DOHH2 (cell line): ENCODE results near the gene METTL16.

Experiments used
- H3F3A ChIP-seq: fragments of 200-600 bp; sonication (generic), shearing (Covaris generic); 2 replicates; pipeline ENCODE4 v1.6.0; 2016; ENCODE audit warnings: antibody characterized with exemption, mild to moderate bottlenecking; ENCODE audit not compliant: control insufficient read depth, insufficient read depth
- H3K27ac ChIP-seq: fragments of 200-600 bp; sonication (generic); 2 replicates; pipeline ENCODE4 v1.5.1; 2014; ENCODE audit warnings: low read depth, mild to moderate bottlenecking, low read length, moderate library complexity
- H3K27me3 ChIP-seq: fragments of 200-600 bp; sonication (generic); 2 replicates; pipeline ENCODE4 v1.6.1; 2014; ENCODE audit warnings: mild to moderate bottlenecking, low read length, mixed read lengths; ENCODE audit not compliant: control insufficient read depth
- H3K36me3 ChIP-seq: fragments of 200-600 bp; sonication (generic); 2 replicates; pipeline ENCODE4 v1.6.1; 2014; ENCODE audit warnings: mild to moderate bottlenecking, low read length, moderate library complexity, mixed read lengths; ENCODE audit not compliant: control insufficient read depth
- H3K4me1 ChIP-seq: fragments of 200-600 bp; sonication (generic); 2 replicates; pipeline ENCODE4 v1.6.1; 2014; ENCODE audit warnings: mild to moderate bottlenecking, low read length, mixed read lengths; ENCODE audit not compliant: control insufficient read depth
- H3K4me2 ChIP-seq: fragments of 200-600 bp; sonication (generic); 2 replicates; pipeline ENCODE4 v1.6.0; 2014; ENCODE audit warnings: mild to moderate bottlenecking, low read length, moderate library complexity
- H3K4me3 ChIP-seq: fragments of 200-600 bp; sonication (generic); 2 replicates; pipeline ENCODE4 v1.5.1; 2014; ENCODE audit warnings: mild to moderate bottlenecking, low read length, mixed read lengths
- H3K79me2 ChIP-seq: fragments of 200-600 bp; sonication (generic); 2 replicates; pipeline ENCODE4 v1.6.1; 2014; ENCODE audit warnings: mild to moderate bottlenecking, low read length, mixed read lengths; ENCODE audit not compliant: control insufficient read depth
- H3K9me2 ChIP-seq: fragments of 200-600 bp; sonication (generic); replicated peaks from 2 replicates; pipeline ENCODE4 v1.6.1; 2014; ENCODE audit warnings: mild to moderate bottlenecking, low read length, mixed read lengths; ENCODE audit not compliant: control insufficient read depth
- H3K9me3 ChIP-seq: fragments of 200-600 bp; sonication (generic); 2 replicates; pipeline ENCODE4 v1.6.1; 2014; ENCODE audit warnings: antibody characterized with exemption, low read length, mixed read lengths; ENCODE audit not compliant: control insufficient read depth, insufficient read depth
- H4K20me1 ChIP-seq: fragments of 200-600 bp; sonication (generic); 2 replicates; pipeline ENCODE4 v1.6.0; 2014; ENCODE audit warnings: low read depth, mild to moderate bottlenecking, antibody characterized with exemption, low read length, moderate library complexity; ENCODE audit not compliant: control insufficient read depth, insufficient read depth
- EZH2phosphoT487 ChIP-seq: fragments of 200-600 bp; sonication (generic); IDR thresholded peaks from 2 replicates; pipeline ENCODE4 v1.6.1; 2017; ENCODE audit warnings: borderline replicate concordance, mild to moderate bottlenecking, antibody characterized with exemption, low read length, moderate library complexity, mixed read lengths
- TF ChIP-seq, protein P1 (sequence below): fragments of 200-600 bp; sonication (generic); IDR thresholded peaks from one replicate; pipeline ENCODE4 v1.5.1; 2014; ENCODE audit warnings: antibody characterized with exemption, mild to moderate bottlenecking, low read depth, low read length; ENCODE audit not compliant: poor library complexity, severe bottlenecking

Gene METTL16

DNA sequence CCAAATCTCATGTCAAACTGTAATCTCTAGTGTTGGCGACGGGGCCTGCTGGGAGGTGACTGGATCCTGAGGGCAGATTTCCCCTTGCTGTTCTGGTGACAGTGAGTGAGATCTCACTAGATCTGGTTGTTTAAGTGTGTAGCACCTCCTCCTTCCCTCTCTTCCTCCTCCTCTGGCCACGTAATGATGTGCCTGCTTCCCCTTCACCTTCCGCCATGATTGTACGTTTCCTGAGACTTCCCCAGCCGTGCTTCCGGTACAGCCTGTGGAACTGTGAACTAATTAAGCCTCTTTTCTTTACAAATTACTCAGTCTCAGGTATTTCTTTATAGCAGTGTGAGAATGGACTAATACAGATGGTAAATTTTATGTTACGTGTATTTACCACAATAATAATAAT lies 49.2 kb downstream of the METTL16 start:
- H3K36me3 ChIP-seq: peaks cover 72% of the 10 kb centered on the region
- no peaks in the 10 kb centered on the region for H3K79me2 ChIP-seq
- no peaks in the 10 kb centered on the region for H3K27me3 ChIP-seq

DNA sequence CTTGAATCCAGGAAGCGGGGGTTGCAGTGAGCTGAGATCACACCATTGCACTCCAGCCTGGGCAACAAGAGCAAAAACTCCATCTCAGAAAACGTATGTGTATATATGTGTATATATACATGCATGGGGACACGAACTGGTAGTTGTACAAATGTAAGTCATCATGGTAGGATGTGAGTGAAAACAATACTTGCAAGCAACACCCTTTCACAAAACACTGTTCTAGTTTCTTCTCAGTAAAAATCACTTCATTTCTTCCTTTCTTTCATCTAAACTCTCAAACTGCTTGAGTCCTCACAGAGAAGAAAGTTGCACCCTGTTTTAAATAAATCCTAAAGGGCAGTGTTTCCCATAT lies 51.8 kb downstream of the METTL16 start:
- H3F3A ChIP-seq: no peaks in the 10 kb centered on the region
- no peaks in the 10 kb centered on the region for H3K27me3 ChIP-seq
- no peaks in the 10 kb centered on the region for H3K4me1 ChIP-seq
- no peak overlapping the region for H3K4me3 ChIP-seq
- H3K9me3 ChIP-seq: no peaks in the 10 kb centered on the region
- no peaks in the 10 kb centered on the region for H3K9me2 ChIP-seq
- H3K36me3 ChIP-seq: peaks cover 74% of the 10 kb centered on the region
- no peak for TF ChIP-seq EZH2phosphoT487
- TF ChIP-seq, protein P1, sequence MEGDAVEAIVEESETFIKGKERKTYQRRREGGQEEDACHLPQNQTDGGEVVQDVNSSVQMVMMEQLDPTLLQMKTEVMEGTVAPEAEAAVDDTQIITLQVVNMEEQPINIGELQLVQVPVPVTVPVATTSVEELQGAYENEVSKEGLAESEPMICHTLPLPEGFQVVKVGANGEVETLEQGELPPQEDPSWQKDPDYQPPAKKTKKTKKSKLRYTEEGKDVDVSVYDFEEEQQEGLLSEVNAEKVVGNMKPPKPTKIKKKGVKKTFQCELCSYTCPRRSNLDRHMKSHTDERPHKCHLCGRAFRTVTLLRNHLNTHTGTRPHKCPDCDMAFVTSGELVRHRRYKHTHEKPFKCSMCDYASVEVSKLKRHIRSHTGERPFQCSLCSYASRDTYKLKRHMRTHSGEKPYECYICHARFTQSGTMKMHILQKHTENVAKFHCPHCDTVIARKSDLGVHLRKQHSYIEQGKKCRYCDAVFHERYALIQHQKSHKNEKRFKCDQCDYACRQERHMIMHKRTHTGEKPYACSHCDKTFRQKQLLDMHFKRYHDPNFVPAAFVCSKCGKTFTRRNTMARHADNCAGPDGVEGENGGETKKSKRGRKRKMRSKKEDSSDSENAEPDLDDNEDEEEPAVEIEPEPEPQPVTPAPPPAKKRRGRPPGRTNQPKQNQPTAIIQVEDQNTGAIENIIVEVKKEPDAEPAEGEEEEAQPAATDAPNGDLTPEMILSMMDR: no peak
- H3K4me2 ChIP-seq: no peak overlapping the region
- H4K20me1 ChIP-seq: no peaks in the 10 kb centered on the region
- H3K27ac ChIP-seq: no peak overlapping the region
- H3K79me2 ChIP-seq: no peaks in the 10 kb centered on the region

More for the DNA sequence above, 49.2 kb downstream of the METTL16 start:
- Histone ChIP-seq H4K20me1 (no peaks in the 10 kb centered on the region), H3K27ac (no peak overlapping the region), H3F3A (no peaks in the 10 kb centered on the region), H3K9me3 (no peaks in the 10 kb centered on the region), H3K4me1 (no peaks in the 10 kb centered on the region), H3K9me2 (no peaks in the 10 kb centered on the region), H3K4me3 (no peak overlapping the region), H3K4me2 (no peak overlapping the region)
- no peak for TF ChIP-seq EZH2phosphoT487
- TF ChIP-seq, protein P1: no peak

DNA sequence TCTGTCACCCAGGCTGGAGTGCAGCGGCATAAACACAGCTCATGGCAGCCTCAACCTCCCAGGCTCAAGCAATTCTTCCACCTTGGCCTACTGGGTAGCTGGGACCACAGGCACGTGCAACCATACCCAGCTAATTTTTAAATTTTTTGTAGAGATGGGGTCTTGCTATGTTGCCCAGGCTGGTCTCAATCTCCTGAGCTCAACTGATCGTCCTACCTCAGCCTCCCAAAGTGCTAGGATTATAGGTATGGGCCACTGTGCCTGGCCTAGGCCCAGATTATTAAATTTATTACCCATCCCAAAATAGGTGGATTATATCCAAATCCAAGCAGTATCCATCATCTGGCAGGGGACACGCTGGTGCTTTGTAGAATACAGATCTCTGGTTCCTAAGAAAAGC lies 53.8 kb downstream of the METTL16 start:
- Histone ChIP-seq H3K4me1 (no peaks in the 10 kb centered on the region), H3K9me3 (no peaks in the 10 kb centered on the region), H3K4me2 (no peak overlapping the region), H4K20me1 (no peaks in the 10 kb centered on the region), H3K27ac (no peak overlapping the region), H3F3A (no peaks in the 10 kb centered on the region; the same call in 1 of the 2 replicates), H3K79me2 (no peaks in the 10 kb centered on the region), H3K4me3 (no peak overlapping the region), H3K9me2 (no peaks in the 10 kb centered on the region), H3K36me3 (peaks cover 61% of the 10 kb centered on the region), H3K27me3 (no peaks in the 10 kb centered on the region)
- TF ChIP-seq, protein P1: no peak
- TF ChIP-seq EZH2phosphoT487: no peak

DNA sequence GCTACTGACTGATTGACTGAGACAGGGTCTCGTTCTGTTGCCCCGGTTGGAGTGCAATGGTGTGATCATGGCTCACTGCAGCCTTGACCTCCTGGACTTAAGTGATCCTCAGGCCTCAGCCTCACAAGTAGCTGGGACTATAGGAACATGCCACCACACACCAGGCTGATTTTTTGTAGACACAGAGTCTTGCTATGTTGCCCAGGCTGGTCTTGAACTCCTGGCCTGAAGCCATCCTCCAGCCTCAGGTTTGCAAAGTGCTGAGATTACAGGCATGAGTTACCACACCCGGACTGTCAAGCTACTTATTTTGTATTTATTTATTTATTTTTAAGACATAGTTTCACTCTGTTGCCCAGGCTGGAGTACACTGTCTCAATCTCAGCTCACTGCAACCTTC lies 55.2 kb downstream of the METTL16 start:
- H3K4me2 ChIP-seq: no peak overlapping the region
- H3K36me3 ChIP-seq: peaks cover 50% of the 10 kb centered on the region
- H3K27ac ChIP-seq: no peak overlapping the region
- H4K20me1 ChIP-seq: no peaks in the 10 kb centered on the region
- TF ChIP-seq EZH2phosphoT487: no peak
- TF ChIP-seq, protein P1: no peak
- H3K9me2 ChIP-seq: no peaks in the 10 kb centered on the region
- H3K9me3 ChIP-seq: no peaks in the 10 kb centered on the region
- H3F3A ChIP-seq: no peaks in the 10 kb centered on the region; the same call in 1 of the 2 replicates
- no peaks in the 10 kb centered on the region for H3K79me2 ChIP-seq
- H3K4me3 ChIP-seq: no peak overlapping the region
- no peaks in the 10 kb centered on the region for H3K4me1 ChIP-seq
- H3K27me3 ChIP-seq: no peaks in the 10 kb centered on the region
